Activated CD4-positive, alpha-beta T cell treated with anti-CD3 and anti-CD28 coated beads, Interleukin-2, amount 50 U/mL, for 48 hours (primary cell): Measurements from ENCODE around the gene PCLO.
"Not testable (repeated sequence)": the region's sequence is repeated elsewhere in the genome, so short reads cannot be mapped to it uniquely, and the experiment has no call there.

Experiments used
- DNase-seq, 2 experiments: peaks; one replicate each; pipeline ENCODE4 v3.0.0-alpha.2; 2020

The PCLO gene

DNA sequence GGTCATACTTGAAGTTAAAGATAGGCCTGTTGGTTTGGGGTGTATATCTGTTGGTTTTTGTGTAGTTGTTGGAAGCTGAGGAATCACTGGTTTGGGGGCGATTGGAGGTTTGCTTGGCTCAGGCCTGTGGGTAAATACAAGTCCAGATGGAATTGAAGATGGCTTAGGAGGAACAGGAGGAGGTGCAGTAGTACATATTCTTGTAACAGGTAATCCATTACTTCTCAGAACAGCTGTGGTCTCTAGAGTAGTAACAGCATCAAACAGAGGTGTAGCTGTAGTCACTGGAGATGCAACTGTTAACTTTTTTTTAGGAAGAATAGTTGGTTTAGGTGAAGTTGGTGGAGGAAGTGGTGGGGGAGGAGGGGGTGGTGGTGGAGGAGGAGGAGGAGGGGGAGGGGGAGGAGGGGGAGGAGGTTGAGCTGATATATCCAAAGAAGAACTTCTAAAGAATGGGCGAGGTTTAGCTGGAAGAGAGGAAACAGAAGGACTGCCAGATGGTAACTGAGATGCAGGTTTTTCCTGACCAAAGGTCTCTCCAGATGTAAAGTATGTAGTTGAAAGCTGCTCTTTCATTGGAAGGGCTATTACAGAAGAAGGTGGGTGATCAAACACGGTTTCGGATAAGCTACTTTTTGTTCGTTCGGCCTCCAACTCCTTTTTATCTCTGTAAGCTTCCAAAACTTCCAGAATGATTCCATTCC lies 209.2 kb downstream of the PCLO start:
- no peak for DNase-seq

DNA sequence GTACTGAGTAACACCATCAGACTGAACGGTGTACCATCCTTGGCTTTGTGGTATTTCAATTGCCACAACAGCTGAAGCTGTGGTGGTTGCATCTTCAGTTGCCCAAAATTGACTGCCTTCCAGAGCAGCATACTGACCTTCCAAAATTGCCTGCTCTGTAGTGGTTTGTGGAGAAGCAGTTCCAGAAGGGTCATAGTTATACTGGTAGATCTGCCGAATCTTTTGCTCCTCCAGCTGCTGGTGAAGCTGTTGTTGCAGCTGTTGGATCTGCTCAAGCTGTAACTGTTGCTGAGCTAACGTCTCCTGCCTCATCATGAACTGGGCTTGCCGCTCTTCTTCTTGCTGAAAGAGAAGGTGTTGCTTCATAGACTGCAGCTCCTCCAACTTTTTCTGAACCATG lies 212.2 kb downstream of the PCLO start:
- DNase-seq, result no peak

GRCh38 chr7:82945480-82945879 lies 217.2 kb downstream of the PCLO start:
- no peak for DNase-seq

- no peak for DNase-seq
Observed at GRCh38 chr7:82945056-82945455, 217.6 kb downstream of the PCLO start.

DNA sequence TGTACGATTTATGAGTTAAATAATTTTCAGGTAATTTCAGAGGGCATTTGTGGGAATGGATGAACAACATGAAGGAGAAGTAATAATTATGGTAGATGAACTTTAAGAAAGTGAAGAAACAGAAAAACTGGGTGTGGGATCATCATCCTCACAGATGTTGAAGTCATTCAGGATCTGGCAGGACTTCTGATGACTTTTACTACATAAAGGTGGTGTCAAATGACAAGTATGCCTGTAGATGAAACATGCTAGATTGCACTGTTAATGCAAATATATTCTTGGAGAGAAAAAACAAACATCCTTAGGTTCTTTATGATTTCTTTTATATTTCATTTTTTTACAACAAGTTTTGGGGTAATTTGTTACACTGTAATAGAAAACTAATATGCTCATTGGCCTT lies 230.2 kb downstream of the PCLO start:
- no peak for DNase-seq

DNA sequence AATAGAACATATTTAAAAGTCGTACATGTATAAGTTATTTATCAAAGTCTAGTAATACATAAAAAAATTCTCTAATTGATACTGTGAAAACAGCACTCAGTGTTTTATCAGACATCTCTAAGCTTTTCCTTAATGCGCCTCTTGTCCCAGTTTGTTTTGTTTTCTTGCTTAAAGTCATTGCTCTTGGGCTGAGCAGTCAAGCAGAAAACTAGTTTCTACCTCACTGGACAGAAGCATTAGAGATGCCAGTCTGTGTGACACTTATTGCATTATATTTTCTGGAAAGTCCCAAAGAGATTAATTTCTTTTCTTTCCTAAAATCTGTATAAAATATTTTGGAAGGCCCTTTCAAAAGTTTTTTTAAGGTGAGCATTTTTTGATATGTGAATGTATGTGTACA lies 236.2 kb downstream of the PCLO start:
- no peak for DNase-seq

DNA sequence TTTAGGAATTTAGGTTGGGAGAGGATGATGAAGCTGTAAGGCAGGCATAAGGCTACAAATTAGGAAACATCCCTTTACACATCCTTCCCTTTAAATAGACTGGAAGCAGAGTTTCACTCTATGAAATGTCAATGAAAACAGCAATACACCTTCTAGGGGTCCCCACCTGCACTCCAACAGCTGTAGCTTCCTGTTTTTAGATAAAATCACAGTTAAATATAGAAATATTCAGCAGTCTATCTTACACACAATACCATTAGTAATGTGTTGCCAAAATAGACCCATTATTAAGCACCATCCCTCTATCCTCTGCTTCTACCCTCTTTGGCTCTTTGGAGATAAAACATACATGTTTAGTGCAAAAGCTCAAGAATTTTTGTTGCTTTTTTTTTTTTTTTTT lies 237.4 kb downstream of the PCLO start:
- DNase-seq, result no peak

DNA sequence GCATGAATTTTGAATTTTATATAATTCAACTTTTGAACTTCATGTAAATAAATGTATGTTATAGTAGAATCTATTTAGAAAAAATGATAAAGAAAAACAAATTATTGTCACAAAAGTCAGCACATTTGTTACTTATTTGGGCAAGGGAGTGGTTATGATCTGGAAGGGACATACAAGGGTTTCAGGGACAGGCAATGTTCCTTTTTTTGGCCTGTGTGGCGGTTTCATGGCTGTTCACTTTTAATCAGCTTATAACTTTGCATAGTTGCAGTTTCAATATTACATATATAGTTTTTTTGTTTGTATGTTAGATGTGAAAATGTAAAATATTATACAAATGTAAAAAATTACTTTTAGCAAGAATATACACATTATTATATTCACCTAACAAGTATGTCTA lies 256.2 kb downstream of the PCLO start:
- DNase-seq, result no peak

DNA sequence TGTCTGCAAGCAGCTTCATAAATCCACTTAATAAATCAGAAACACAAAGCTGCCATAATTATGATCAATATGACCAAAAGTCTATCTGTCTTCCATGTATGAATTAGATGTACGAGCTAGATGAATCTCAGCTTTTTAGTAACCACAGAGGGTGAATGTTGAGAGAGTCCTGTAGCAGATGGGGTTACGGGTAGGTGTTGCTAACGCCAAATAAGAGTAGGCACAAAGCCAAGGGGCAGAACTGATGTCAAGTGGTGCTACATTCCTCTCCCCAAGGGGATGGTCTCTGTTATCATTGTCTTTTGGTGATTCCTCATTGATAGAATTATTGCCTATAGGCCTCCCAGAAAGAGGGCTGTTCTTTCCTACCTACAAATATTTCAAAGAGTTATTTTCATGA lies 257.8 kb downstream of the PCLO start:
- DNase-seq, result no peak

DNA sequence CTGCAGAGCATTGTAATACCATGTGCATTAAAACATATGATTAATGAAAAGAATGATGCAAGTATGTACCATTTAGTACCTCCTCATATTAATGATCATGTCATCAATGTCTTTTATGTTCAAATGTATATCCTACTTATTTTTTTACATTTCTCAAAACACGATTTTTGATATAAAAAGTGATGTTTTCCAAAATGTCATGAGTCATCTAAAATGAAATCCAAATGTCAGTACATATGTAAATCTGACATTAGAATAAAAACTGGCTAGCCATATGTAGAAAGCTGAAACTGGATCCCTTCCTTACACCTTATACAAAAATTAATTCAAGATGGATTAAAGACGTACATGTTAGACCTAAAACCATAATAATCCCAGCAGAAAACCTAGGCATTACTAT lies 261.6 kb downstream of the PCLO start:
- not testable (repeated sequence) for DNase-seq

- no peak for DNase-seq
Observed at GRCh38 chr7:82897500-82897899, 265.2 kb downstream of the PCLO start.

DNA sequence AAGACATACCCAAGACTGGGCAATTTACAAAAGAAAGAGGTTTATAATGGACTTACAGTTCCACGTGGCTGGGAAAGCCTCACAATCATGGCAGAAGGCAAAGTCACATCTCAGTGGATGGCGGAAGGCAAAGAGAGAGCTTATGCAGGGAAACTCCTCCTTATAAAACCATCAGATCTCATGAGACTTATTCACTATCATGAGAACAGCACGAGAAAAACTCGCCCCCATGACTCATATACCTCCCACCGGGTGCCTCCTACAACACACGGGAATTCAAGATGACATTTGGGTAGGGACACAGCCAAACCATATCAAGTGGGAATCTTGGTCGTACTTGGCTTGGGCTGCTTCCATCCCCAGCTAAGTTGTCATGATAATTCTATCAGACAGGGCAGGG lies 268.3 kb downstream of the PCLO start:
- not testable (repeated sequence) for DNase-seq

GRCh38 chr7:82886324-82886723 lies 276.4 kb downstream of the PCLO start:
- DNase-seq, result no peak

- no peak for DNase-seq
Observed at GRCh38 chr7:82865856-82866255, 296.8 kb downstream of the PCLO start.

- no peak for DNase-seq
Observed at GRCh38 chr7:82859106-82859850, 303.4 kb downstream of the PCLO start.

GRCh38 chr7:82851121-82851520 lies 311.6 kb downstream of the PCLO start:
- no peak for DNase-seq

GRCh38 chr7:82841828-82842227 lies 320.9 kb downstream of the PCLO start:
- no peak for DNase-seq

GRCh38 chr7:82840061-82840460 lies 322.6 kb downstream of the PCLO start:
- no peak for DNase-seq

GRCh38 chr7:82839555-82839954 lies 323.1 kb downstream of the PCLO start:
- no peak for DNase-seq

DNA sequence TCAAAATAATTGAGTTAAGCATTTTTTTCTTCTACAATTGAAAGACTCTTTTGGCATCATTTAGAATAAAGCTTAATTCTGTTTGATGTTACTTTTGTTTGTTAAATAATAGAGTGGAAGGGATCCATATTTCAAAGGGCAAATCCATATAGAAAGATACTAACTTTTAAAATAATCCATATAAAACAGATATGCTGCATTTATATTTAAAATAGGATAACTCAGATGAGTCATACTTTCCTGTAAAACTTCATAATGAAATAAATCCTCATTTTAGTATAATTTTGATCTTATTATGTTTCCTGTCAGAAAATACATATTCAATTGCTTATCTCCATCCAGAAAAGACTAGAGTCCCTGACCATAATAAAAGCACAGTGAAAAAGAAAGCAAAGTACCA lies 323.6 kb downstream of the PCLO start:
- no peak for DNase-seq

GRCh38 chr7:82838314-82838713 lies 324.4 kb downstream of the PCLO start:
- DNase-seq, result no peak

- DNase-seq, result no peak
Observed at GRCh38 chr7:82823073-82823472, 339.6 kb downstream of the PCLO start.

GRCh38 chr7:82821037-82821436 lies 341.6 kb downstream of the PCLO start:
- no peak for DNase-seq

DNA sequence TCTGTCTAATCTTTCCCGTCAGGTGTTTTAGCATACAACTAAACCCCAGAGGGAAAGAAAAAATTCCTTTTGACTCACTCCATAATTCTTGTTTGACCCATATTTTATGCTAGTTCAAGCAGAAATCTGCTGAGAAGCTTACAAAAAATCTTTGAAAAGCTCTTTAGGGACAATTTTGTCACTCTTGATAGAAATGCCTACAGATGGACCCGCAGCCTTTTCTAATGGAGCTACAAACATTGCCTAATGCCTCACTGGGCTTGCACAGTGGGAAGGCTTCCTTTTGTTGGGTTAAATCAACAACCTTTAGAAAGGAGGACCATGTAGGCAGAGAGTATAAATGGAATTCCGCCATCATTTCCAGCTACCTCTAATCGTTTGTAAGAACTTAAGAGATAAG lies 344.5 kb downstream of the PCLO start:
- DNase-seq, result no peak

GRCh38 chr7:82816272-82816671 lies 346.4 kb downstream of the PCLO start:
- DNase-seq, result no peak
